ENCODE data around the gene JAKMIP1.

- TF ChIP-seq CTCF (IDR thresholded peaks at IDR 0.05) (no peak), POLR2A (IDR thresholded peaks at IDR 0.05) (no peak)
Measured at GRCh38 chr4:6065934-6066590, 134.3 kb downstream of the JAKMIP1 start.
